LNCaP clone FGC (cell line): Measurements from ENCODE around the gene MORN1.

Experiments used
- DNase-seq: peaks from one replicate; pipeline ENCODE4 v3.0.0-alpha.2; 2011; ENCODE audit warnings: low read depth
- H3K4me3 ChIP-seq: 2 replicates; pipeline ENCODE4 v1.5.1; 2011; ENCODE audit warnings: mild to moderate bottlenecking, low read depth, low read length, control low read depth
- TF ChIP-seq, protein P1 (sequence below): IDR thresholded peaks from 2 replicates; pipeline ENCODE4 v1.5.1; 2012; ENCODE audit warnings: mild to moderate bottlenecking; ENCODE audit not compliant: control insufficient read depth, insufficient read depth; ENCODE audit errors: extremely low read depth

The MORN1 gene

DNA sequence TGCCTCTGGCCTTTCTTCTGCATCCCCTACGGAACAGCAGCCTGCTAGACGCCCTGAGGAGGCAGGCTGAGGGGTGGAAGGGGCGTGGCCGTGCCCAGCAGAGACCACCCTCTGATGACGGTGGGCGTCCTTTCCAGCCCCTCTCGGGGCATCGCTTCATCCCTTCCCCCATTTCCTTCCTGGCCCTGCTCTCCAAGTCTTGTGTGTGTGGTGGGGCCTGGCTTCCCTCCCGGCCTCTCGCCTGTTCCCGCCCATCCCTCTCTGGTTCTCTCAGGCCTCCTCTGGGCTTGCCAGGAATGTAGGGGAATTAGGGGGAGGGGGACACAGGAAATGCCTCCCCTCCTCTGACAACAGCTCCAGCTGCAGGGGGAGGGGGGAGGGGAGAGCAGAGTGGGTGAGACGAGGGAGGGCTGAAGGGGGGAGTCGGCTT, 112.1 kb downstream of the MORN1 start:
- TF ChIP-seq, protein P1, sequence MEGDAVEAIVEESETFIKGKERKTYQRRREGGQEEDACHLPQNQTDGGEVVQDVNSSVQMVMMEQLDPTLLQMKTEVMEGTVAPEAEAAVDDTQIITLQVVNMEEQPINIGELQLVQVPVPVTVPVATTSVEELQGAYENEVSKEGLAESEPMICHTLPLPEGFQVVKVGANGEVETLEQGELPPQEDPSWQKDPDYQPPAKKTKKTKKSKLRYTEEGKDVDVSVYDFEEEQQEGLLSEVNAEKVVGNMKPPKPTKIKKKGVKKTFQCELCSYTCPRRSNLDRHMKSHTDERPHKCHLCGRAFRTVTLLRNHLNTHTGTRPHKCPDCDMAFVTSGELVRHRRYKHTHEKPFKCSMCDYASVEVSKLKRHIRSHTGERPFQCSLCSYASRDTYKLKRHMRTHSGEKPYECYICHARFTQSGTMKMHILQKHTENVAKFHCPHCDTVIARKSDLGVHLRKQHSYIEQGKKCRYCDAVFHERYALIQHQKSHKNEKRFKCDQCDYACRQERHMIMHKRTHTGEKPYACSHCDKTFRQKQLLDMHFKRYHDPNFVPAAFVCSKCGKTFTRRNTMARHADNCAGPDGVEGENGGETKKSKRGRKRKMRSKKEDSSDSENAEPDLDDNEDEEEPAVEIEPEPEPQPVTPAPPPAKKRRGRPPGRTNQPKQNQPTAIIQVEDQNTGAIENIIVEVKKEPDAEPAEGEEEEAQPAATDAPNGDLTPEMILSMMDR = no peak
- DNase-seq = no peak
- H3K4me3 ChIP-seq = no peak overlapping the region

DNA sequence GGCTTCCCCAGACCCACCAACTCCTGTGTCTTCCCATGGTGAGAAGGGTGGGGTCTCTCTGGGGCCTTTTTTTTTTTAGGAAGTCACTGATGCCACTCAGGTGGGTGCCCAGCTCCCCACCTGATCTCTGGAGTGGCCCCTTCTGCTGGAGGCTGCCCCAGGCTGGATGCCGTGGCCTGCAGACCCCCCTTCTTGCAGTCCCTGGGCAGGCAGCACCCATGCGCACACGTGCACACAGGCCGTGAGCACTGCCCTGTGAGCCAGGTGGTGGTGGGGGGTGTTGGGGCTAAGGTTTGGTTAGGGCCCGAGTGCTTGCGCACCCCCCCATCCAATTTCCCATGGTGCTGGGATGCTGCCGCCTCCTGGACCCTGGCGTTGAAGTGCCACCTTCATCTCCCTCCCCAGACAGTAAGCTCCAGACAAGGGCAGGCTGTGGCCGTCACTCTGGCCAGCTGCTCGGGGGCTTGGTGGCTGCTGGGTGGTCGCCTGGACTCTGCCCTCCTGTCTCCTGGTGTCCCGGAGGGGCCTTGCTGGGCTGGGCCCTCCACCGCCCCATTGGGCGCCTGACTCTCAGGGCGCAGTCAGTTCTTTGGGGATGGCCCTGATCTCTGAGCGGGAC, 112.7 kb downstream of the MORN1 start:
- no peak overlapping the region for H3K4me3 ChIP-seq
- DNase-seq = no peak
- TF ChIP-seq, protein P1 = no peak

DNA sequence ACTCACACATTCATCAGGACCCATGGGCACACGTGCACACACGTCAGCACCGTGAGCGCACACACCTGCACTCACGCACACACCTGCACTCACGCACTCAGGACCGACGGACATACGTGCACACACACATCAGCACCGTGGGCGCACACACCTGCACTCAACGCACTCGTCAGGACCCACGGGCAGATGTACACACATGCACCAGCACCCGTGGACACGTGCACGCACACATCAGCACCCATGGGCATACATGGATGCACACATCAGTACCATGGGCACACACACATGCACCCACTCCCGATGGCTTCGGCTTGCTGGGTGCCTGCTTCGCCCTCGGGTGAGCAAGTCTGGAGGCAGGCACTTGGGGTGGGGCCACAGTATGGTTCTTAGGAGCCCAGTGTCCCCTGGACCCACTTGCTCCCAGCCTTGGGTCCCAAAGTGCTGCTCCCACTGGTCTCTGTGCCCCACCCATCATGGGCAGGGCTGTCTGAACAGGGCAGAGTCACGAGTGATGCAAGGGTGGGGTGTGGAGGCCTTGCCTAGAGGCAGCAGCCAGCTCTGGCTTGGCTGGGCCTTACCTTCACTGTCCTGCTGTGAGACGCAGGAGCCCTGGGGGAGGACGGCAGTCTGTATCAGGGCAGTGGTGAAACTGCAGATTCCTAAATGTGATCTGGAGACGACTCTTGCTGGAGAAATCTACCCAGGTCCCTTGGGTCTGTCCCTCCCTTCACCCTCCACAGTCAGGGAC, 113.4 kb downstream of the MORN1 start:
- no peak overlapping the region for H3K4me3 ChIP-seq
- no peak for DNase-seq
- TF ChIP-seq, protein P1 = no peak

DNA sequence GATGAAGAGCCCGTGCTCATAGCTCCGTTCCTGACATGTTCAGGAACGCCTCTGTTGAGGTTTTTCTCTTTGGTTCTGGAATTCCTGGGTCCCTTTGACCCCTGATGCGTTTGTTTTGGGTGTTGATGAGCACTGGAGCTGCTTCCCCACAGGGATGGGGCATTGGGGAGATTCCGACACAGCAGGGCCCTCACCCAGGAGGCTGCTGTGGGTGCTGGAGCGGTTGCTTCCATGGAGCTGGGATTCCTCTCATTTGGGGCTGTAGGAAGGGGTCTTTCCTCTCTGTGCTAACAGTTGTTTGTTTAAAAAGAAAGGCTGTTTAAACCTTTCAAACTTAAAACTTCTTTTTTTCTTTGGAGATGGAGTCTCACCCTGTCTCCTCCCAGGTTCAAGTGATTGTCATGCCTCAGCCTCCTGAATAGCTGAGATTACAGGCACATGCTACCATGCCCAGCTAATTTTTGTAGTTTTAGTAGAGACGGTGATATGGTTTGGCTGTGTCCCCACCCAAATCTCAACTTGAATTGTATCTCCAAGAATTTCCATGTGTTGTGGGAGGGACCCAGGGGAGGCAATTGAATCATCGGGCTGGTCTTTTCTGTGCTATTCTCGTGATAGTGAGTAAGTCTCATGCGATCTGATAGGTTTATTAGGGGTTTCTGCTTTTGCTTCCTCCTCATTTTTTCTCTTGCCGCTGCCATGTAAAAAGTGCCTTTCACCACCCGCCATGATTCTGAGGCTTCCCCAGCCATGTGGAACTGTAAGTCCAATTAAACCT, 114.4 kb downstream of the MORN1 start:
- TF ChIP-seq, protein P1 = no peak
- H3K4me3 ChIP-seq = no peak overlapping the region
- DNase-seq = no peak

DNA sequence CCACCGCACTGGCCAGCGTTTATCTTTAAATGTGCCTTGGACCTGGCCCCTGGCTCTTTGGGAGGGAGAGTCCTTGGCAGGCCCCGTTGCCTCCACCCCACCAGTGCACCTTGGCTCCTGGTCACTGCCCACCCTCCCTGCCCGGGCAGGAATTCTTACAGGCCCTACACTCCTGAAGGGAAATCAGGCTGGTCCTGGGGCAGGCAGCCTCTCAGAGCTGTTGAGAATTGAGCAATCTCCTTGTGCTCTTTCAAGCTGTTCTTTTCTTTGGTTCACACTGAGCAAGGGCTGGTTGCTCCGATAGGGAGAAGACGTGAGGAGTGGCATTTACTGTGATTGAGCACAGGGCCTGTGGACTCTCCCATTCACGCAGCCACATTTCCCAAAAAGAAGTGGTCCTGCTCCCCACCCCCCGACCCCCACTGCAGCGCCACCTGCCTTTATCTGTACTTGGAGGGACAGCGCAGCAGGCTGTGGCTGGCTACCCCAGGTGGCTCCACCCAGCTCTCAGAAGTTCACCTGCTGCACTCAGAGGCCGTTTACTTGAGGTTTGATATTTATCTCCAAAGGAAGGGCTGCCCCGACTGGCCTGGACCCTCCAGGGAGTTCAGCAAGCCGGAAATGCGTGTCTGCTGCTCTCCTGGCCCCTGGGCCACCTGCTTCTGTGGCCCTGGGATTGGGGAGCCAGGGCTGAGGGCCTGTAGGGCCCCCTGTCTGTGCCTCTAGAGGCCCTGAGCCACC, 115.4 kb downstream of the MORN1 start:
- no peak for DNase-seq
- TF ChIP-seq, protein P1 = no peak
- no peak overlapping the region for H3K4me3 ChIP-seq

DNA sequence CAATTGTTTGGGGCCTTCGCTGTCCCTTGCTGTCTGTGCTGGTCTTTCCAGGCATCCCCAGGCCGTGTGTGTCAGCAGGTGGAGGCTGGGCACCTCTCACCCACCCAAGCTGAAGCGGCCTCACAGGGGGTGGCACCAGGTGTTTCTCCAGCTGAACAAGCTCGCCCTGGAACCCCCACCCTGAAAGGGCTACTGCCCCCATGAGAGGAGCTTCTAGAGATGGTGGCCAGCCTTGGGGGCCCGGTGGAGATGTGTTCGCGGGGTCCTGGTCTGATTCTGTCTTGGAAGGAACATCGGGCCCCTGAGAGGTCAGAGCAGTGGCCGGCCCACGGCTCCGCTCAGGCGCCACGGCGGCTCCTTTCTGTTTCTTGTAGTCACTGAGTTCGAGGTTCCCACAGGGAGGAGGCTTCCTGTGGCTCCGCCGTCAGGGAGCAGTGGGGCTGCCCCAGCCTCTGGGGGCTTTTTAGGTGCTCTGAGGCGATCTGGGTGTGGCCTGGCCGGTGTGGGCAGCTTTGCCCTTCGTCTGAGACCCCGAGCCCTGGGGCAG, 116.4 kb downstream of the MORN1 start:
- TF ChIP-seq, protein P1 = no peak
- DNase-seq = no peak
- no peak overlapping the region for H3K4me3 ChIP-seq
